AG04450 (cell line): ENCODE measurements around the gene GMDS. TPM values are rescaled to one million over a fixed set of nuclear protein-coding genes. Genes with fewer than 3 reads are reported as not detected.

Experiments used
- CTCF ChIA-PET: fragments of 300-600, 350-600 bp; formaldehyde crosslinking; extraction: SDS; loops from one replicate; lab custom pipeline; 2022; ENCODE audit warnings: antibody characterized with exemption, inconsistent platforms; lab: Charles Lee
- POLR2A ChIA-PET: fragments of 350-600 bp; formaldehyde crosslinking; extraction: SDS; loops from one replicate; lab custom pipeline; 2021; ENCODE audit warnings: antibody characterized with exemption, inconsistent platforms; lab: Yijun Ruan, JAX
- DNase-seq: peaks from one replicate; pipeline ENCODE4 v3.0.0-alpha.2; 2011; ENCODE audit warnings: low read depth, low spot score
- H3K27ac ChIP-seq: one replicate; pipeline ENCODE4 v1.5.1; 2012; ENCODE audit warnings: low read depth, low read length, control low read depth
- H3K27me3 ChIP-seq: one replicate; pipeline ENCODE4 v1.6.0; 2012; ENCODE audit warnings: low read length; ENCODE audit not compliant: control insufficient read depth, insufficient read depth
- H3K4me3 ChIP-seq: 2 replicates; pipeline ENCODE4 v1.5.1; 2011; ENCODE audit warnings: mild to moderate bottlenecking, low read depth, low read length, control low read depth
- H3K9me3 ChIP-seq: 2 replicates; pipeline ENCODE4 v1.5.1; 2012; ENCODE audit warnings: low read length; ENCODE audit not compliant: control insufficient read depth, insufficient read depth
- polyA plus RNA-seq: library from polyadenylated mRNA; depleted of rRNA; stranded (reverse); fragments of >200 nt; gene quantifications from 2 replicates; pipeline ENCODE4 v1.2.3, GENCODE V29; 2011
- TF ChIP-seq, protein P1 (sequence below): IDR thresholded peaks from 2 replicates; pipeline ENCODE4 v1.5.1; 2011; ENCODE audit warnings: low read depth, low read length, control low read depth, inconsistent platforms

GMDS gene
- polyA plus RNA-seq, 1 experiment = 26.4 TPM

DNA sequence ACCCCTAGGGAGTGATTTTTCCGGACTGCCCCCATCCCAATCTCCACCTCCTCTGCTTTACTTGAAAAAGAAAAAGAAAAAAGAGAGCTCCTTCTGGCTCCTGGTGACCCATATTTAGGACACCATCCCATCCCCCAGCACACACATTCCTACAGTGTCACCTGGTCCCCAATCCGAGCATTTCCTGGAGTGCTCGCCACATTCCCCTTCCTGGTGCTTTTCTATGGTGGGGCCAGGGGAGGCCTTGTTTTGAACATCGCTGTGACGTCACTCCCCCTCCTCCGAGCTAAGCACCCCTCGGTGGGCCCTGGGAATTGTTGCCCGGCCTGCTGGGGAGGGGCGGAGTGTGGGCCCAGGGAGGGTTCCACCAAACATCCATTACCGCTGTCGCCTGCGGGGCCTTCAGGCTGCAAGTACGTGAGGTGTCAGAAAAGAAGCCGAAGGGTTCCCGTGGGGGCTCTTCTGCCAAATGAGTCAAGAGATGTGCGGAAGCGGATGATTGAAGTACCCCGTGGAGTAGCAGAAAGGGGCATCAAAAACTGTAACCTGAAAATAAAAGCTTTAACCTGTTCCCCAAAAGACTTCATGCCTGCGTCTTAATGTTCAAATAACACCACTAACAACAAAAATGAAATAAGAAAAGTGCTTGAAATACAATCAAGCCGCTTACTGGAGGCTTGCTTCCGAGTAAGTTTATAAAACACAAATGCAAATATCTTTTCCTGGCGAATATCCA is 638.5 kb downstream of the GMDS start:
- H3K27me3 ChIP-seq = peaks cover 51% of the 10 kb centered on the region

DNA sequence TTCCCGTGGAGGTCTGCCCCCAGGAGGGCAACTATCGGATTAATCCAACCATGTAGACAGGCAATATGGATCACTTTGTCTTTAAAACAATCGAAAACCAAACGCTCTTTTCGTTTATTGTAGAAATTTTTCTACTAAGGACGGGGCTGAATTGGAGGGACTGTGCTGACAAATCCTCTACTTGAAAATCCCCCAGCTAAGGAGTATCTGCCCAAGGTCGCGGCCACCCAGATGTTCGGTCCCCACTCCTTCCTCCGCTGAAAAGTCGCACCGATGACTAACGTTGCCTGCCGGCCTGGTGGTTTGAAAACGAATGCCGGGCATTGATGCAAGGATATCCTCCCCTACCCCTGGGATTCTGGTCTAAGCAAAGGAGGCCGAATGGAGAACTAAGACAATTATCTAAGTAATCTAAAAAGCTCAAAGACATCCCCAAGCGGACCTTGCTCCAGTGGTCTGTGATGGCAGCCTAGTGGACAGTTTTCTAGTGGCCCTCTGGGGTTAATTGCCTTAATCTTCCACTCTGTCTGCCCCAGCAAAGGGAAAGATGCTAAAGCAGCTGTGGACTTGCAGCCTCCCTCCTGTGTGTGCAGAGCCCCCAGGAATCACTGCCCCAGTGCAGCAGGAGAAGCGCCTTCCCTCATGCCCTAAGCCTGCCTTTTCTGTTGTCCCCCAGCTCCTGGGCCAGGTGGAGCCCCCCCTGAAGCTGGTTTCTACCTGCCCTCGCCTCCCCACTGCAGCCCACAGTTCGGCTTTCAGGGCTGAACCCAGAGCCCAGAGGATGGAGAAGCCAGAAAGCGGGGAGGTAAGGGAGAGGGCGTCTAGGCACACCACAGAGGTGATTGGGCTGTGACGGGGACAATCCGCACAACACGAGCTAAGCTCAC is 639.3 kb downstream of the GMDS start:
- CTCF ChIA-PET = interaction anchor here (0.9 to 3.4 kb wide), 5 partner anchors 9 to 1029 kb away, joined by 4 to 30 read pairs (median 7); no protein-coding TSS in a partner anchor

More for the DNA sequence above, 638.5 kb downstream of the GMDS start:
- CTCF ChIA-PET = interaction anchor here (0.9 to 3.4 kb wide), 7 partner anchors 10 to 1028 kb away, joined by 3 to 30 read pairs (median 6); no protein-coding TSS in a partner anchor
- no peak for DNase-seq
- Histone ChIP-seq H3K27ac (no peak overlapping the region), H3K4me3 (no peak overlapping the region), H3K9me3 (no peaks in the 10 kb centered on the region; the same call in 1 of the 2 replicates)
- POLR2A ChIA-PET = interaction anchor here (0.6 to 0.7 kb wide), 2 partner anchors 497 to 628 kb away, joined by 3 to 5 read pairs; no protein-coding TSS in a partner anchor
- TF ChIP-seq, protein P1, sequence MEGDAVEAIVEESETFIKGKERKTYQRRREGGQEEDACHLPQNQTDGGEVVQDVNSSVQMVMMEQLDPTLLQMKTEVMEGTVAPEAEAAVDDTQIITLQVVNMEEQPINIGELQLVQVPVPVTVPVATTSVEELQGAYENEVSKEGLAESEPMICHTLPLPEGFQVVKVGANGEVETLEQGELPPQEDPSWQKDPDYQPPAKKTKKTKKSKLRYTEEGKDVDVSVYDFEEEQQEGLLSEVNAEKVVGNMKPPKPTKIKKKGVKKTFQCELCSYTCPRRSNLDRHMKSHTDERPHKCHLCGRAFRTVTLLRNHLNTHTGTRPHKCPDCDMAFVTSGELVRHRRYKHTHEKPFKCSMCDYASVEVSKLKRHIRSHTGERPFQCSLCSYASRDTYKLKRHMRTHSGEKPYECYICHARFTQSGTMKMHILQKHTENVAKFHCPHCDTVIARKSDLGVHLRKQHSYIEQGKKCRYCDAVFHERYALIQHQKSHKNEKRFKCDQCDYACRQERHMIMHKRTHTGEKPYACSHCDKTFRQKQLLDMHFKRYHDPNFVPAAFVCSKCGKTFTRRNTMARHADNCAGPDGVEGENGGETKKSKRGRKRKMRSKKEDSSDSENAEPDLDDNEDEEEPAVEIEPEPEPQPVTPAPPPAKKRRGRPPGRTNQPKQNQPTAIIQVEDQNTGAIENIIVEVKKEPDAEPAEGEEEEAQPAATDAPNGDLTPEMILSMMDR = no peak

DNA sequence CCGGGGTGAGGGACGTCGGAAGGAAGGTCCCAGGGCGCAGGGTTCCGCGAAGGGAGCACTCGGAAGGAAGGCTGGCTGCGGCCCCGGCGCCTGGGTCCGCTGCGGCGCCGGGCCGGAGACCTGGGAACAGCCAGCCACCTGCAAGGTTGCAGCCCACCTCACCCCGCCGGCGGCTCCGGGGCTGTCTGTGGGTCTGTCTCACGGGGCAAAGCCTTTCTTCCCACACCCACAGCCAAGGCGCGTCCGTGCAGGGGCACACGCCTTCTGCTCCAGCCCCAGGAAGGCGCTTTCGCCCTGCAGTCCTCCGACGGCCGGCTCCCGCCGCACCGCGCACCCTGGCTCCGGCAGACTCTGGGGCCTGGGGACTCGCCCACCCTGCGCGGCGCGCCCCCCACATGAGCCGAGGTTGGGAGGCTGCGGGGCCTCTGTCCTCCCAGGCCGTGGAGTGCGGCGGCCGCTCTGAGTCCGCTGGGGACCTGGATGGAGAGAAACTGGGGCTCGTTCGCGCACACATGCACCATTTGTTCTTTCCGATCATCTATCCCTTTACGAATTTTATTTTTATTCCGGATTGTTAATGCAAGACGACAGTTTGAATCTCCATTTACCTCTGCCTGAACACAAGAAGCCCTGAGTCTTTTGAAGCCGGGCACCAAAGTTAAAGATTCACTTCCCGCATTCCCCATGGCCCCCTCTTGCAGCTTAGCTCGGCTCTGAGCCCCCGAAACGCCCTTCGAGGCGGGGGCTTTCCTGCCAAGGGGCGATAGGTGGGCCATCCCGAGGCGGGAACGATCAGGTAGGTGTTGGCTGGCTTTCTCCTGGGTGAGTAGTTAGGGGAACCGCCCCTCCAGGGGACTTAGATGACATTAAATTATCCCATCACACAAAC is 640.2 kb downstream of the GMDS start:
- Histone ChIP-seq H3K9me3 (peaks cover 6% of the 10 kb centered on the region; the same call in 1 of the 2 replicates), H3K27me3 (peaks cover 67% of the 10 kb centered on the region), H3K27ac (no peak overlapping the region), H3K4me3 (peak overlapping the region; percentile 41; the same call in 1 of the 2 replicates)
- no peak for DNase-seq
- CTCF ChIA-PET = interaction anchor here (0.5 to 3.4 kb wide), 5 partner anchors 177 to 1029 kb away, joined by 3 to 30 read pairs (median 4); no protein-coding TSS in a partner anchor
- TF ChIP-seq, protein P1 = no peak
- POLR2A ChIA-PET = no interaction called here

More for the DNA sequence above, 639.3 kb downstream of the GMDS start:
- TF ChIP-seq, protein P1 = no peak
- no peak for DNase-seq
- H3K9me3 ChIP-seq = peaks cover 6% of the 10 kb centered on the region; the same call in 1 of the 2 replicates
- H3K27ac ChIP-seq = no peak overlapping the region
- POLR2A ChIA-PET = interaction anchor here (0.6 to 0.7 kb wide), 2 partner anchors 498 to 629 kb away, joined by 3 to 5 read pairs; no protein-coding TSS in a partner anchor
- no peak overlapping the region for H3K4me3 ChIP-seq
- peaks cover 60% of the 10 kb centered on the region for H3K27me3 ChIP-seq

DNA sequence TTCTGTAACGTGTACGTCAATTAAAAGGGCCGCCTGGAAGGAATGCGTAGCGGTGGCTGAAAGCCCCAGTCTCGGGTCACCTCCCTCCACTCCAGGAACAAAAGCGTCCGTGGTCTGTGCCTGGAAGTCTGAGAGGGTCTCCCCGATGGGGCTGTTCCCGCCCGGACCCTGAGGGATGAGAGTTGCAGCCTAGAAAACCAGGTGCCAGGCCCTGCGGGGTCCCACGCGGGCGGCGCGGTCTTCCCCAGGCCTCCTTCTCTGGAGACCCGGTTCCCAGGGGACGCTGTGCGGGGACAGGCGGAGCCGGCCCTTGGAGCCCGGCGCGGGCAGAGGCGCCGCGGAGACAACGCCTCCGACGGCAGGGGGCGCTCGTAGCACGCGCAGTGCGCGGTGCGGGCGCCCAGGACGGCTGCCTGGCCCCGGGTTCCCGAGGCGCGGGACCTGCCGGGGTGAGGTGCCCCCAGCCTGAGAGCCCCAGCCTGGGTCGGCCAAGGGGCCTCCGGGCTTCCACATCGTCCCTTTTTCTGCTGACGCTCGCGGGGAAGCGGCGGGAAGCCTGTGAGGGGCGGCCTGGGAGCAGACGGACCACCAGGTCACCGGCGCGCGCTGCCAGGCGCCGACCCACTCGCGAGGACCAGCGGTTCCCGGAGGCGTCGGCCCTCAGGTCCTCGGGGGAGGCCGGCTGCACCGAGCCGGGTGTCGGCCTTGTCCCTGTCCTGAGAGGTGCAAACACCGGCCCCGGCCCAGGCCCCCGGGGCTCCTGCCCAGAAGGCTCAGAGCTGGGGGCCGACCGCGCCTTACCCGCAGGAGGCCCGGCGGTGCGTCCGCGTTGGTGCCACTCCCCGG is 641.0 kb downstream of the GMDS start:
- ChIA-PET POLR2A (no interaction called here), CTCF (interaction anchor here (0.5 to 0.7 kb wide), 3 partner anchors 178 to 1030 kb away, joined by 3 to 4 read pairs (median 4); no protein-coding TSS in a partner anchor)
- no peak overlapping the region for H3K27ac ChIP-seq
- H3K4me3 ChIP-seq = peak overlapping the region; percentile 41
- H3K27me3 ChIP-seq = peaks cover 67% of the 10 kb centered on the region
- TF ChIP-seq, protein P1 = peak; percentile 72
- DNase-seq = no peak
- peaks cover 6% of the 10 kb centered on the region; the same call in 1 of the 2 replicates for H3K9me3 ChIP-seq
